ENCODE measurements around the gene PHRF1. TPM values are rescaled to one million over a fixed set of nuclear protein-coding genes. Genes with fewer than 3 reads are reported as not detected.

Gene PHRF1
- total RNA-seq, 1 experiment from 2014 or later, result 48.9 TPM

GRCh38 chr11:643366-643765 is 67.1 kb downstream of the PHRF1 start:
- H3K14ac ChIP-seq (ENCODE audit: insufficient read depth, low read length), result no peak overlapping the region
- H4K8ac ChIP-seq (replicated peaks; ENCODE audit: insufficient read length, low read depth, low read length), result no peak overlapping the region
- no peaks in the 10 kb centered on the region; the same call in 1 of the 2 replicates for H3K4me1 ChIP-seq (ENCODE audit: insufficient read depth, low read length)
- peaks cover 7% of the 10 kb centered on the region; the same call in 1 of the 2 replicates for H3K27me3 ChIP-seq (ENCODE audit: insufficient read depth, low read length)
- H2AFZ ChIP-seq (ENCODE audit: low read length), result no peak overlapping the region
- no peaks in the 10 kb centered on the region for H3K9me3 ChIP-seq (ENCODE audit: control insufficient read depth, low read depth, low read length)
- no peak overlapping the region for H3K23ac ChIP-seq (ENCODE audit: insufficient read length, low read depth, low read length)
- H4K20me1 ChIP-seq (ENCODE audit: control insufficient read depth, insufficient read depth, insufficient read length), result no peaks in the 10 kb centered on the region
- no peak overlapping the region for H3K4ac ChIP-seq (ENCODE audit: low read depth, low read length)
- no peak overlapping the region for H2BK12ac ChIP-seq (ENCODE audit: insufficient read length, low read depth, low read length)
- H3K27ac ChIP-seq (ENCODE audit: insufficient read length, low read depth, low read length), result no peak overlapping the region
- no peak overlapping the region for H3K18ac ChIP-seq (ENCODE audit: insufficient read length, low read depth, low read length)
- WGBS (ENCODE audit: extremely low coverage, insufficient read length, low lambda C conversion rate), result no CpG with 5 or more reads among the region's 9 CpGs
- no peak overlapping the region for H2BK20ac ChIP-seq (ENCODE audit: low read depth, low read length, poor library complexity, severe bottlenecking)
- Mint-ChIP-seq H3K27ac (no peak overlapping the region), H3K9me3 (no peaks in the 10 kb centered on the region; a peak in 1 of 5 replicates), H3K4me3 (no peak overlapping the region), H3K36me3 (ENCODE audit: insufficient read depth in 1 of 3, low read depth in 3 of 3) (peaks cover 4 to 34% (median 16%) of the 10 kb centered on the region in 3 experiments; a peak in 6 of 7 replicates), H3K27me3 (ENCODE audit: low read depth) (peaks cover 13% of the 10 kb centered on the region), H3K4me1 (peaks cover 9 to 14% of the 10 kb centered on the region in 2 experiments)
- no peak overlapping the region for H3K4me2 ChIP-seq (ENCODE audit: insufficient read depth, insufficient read length, low read length)
- no peak overlapping the region for H3T11ph ChIP-seq (ENCODE audit: low read length)
- no peak overlapping the region for H4K5ac ChIP-seq (ENCODE audit: insufficient read length, low read depth, low read length)
- H3K9ac ChIP-seq (ENCODE audit: extremely low read depth, insufficient read length, low read length), result no peak overlapping the region
- no peak overlapping the region for H2AK5ac ChIP-seq (ENCODE audit: insufficient read length, low read length)
- DNase-seq, result no peak
- no peak overlapping the region for H2BK5ac ChIP-seq (ENCODE audit: insufficient read length, low read length)
- no peak overlapping the region for H2BK120ac ChIP-seq (ENCODE audit: low read depth, low read length, poor library complexity, severe bottlenecking)
- no peak for TF ChIP-seq CTCF (conservative IDR thresholded peaks at IDR 0.05)
- H3K79me1 ChIP-seq (ENCODE audit: insufficient read depth, low read depth, low read length, poor library complexity, severe bottlenecking), result no peaks in the 10 kb centered on the region
- no peaks in the 10 kb centered on the region for H3K79me2 ChIP-seq (ENCODE audit: insufficient read depth, low read length)
- H4K91ac ChIP-seq (ENCODE audit: insufficient read length, low read depth, low read length), result no peak overlapping the region
- peaks cover 9% of the 10 kb centered on the region for H3K23me2 ChIP-seq (ENCODE audit: insufficient read length, low read depth, low read length, poor library complexity, severe bottlenecking)
- no peak overlapping the region for H3K56ac ChIP-seq (ENCODE audit: insufficient read length, low read depth, low read length)
- H2BK15ac ChIP-seq (ENCODE audit: low read depth, low read length), result no peak overlapping the region
